Central memory CD8-positive, alpha-beta T cell (primary cell): ENCODE measurements around the gene MMP11.
A peak's percentile ranks its signal among the peaks of the same experiment; 100 is the strongest.

Experiments used
- ATAC-seq: fragments of 150-1000 bp; cut with Tn5 transposase; replicated peaks from 2 replicates; pipeline ENCODE4 v1.10.0; 2022; ENCODE audit warnings: mild to moderate bottlenecking, moderate FRiP score, moderate number of reproducible peaks; ENCODE audit not compliant: poor library complexity, severe bottlenecking; ENCODE audit errors: extremely low read depth
- DNase-seq, 2 donors: peaks; one replicate each; pipeline ENCODE4 v3.0.0; 2021; ENCODE audit warnings: low spot score in 2 of 2
- H3K27ac Mint-ChIP-seq: one replicate; pipeline ENCODE4 v1.8.0; 2022; ENCODE audit warnings: low read depth, mild to moderate bottlenecking, moderate library complexity, mixed read lengths
- H3K27me3 Mint-ChIP-seq: one replicate; pipeline ENCODE4 v1.8.0; 2022; ENCODE audit warnings: mixed read lengths
- H3K36me3 Mint-ChIP-seq: one replicate; pipeline ENCODE4 v1.8.0; 2022; ENCODE audit warnings: mild to moderate bottlenecking, moderate library complexity, mixed read lengths; ENCODE audit not compliant: insufficient read depth
- H3K4me1 Mint-ChIP-seq: one replicate; pipeline ENCODE4 v1.8.0; 2022; ENCODE audit warnings: mixed read lengths
- H3K4me3 Mint-ChIP-seq: one replicate; pipeline ENCODE4 v1.8.0; 2022; ENCODE audit warnings: mild to moderate bottlenecking, moderate library complexity, mixed read lengths
- H3K9me3 Mint-ChIP-seq: one replicate; pipeline ENCODE4 v1.8.0; 2022; ENCODE audit warnings: mixed read lengths

The MMP11 gene

GRCh38 chr22:23804781-23805291 lies 32.2 kb downstream of the MMP11 start:
- ATAC-seq = no peak
- Mint-ChIP-seq H3K27ac (peak overlapping the region; percentile 49), H3K27me3 (no peaks in the 10 kb centered on the region), H3K9me3 (no peaks in the 10 kb centered on the region), H3K4me1 (no peaks in the 10 kb centered on the region), H3K4me3 (no peak overlapping the region), H3K36me3 (peaks cover 50% of the 10 kb centered on the region)
- no peak for DNase-seq

- no peak for ATAC-seq
- Mint-ChIP-seq H3K4me1 (no peaks in the 10 kb centered on the region), H3K27ac (no peak overlapping the region), H3K9me3 (no peaks in the 10 kb centered on the region), H3K27me3 (no peaks in the 10 kb centered on the region), H3K36me3 (peaks cover 49% of the 10 kb centered on the region), H3K4me3 (no peak overlapping the region)
- DNase-seq = no peak
Measured at GRCh38 chr22:23806837-23807236, 34.2 kb downstream of the MMP11 start.

- Mint-ChIP-seq H3K9me3 (no peaks in the 10 kb centered on the region), H3K36me3 (peaks cover 32% of the 10 kb centered on the region), H3K4me3 (no peak overlapping the region), H3K27ac (no peak overlapping the region), H3K4me1 (peaks cover 5% of the 10 kb centered on the region), H3K27me3 (no peaks in the 10 kb centered on the region)
- no peak for DNase-seq
- ATAC-seq = no peak
Measured at GRCh38 chr22:23812378-23812777, 39.7 kb downstream of the MMP11 start.

DNA sequence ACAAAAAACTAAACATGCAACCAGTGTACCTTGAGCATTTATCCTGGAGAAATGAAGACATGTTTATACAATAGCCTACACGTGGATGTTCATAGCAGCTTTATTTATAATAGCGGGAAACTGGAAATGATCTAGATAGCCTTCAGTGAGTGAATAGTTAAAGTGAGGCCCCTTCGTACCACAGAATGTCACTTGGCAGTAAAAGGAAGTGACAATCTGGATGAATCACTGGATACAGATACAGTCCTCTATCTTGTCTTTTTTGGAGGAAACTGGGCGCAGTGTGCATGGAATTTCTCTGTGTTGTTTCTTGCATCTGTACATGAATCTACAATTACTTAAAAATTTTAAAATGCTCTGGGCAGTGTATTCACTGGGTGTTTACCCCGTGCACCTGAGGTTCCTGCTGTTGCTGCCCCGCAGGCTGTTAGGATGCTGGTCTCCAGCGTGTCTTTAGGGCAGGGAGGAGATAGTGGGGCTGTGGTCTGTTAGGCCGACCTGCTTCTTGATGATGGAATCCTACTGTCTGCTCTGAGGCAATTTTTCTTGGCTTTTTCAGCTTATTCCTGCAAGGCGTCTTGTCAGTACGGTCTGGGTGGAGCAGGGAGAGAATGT lies 43.0 kb downstream of the MMP11 start:
- H3K9me3 Mint-ChIP-seq = no peaks in the 10 kb centered on the region
- ATAC-seq = no peak
- DNase-seq = no peak
- H3K27me3 Mint-ChIP-seq = no peaks in the 10 kb centered on the region
- no peak overlapping the region for H3K27ac Mint-ChIP-seq
- peaks cover 5% of the 10 kb centered on the region for H3K4me1 Mint-ChIP-seq
- H3K4me3 Mint-ChIP-seq = no peak overlapping the region
- H3K36me3 Mint-ChIP-seq = peaks cover 36% of the 10 kb centered on the region

DNA sequence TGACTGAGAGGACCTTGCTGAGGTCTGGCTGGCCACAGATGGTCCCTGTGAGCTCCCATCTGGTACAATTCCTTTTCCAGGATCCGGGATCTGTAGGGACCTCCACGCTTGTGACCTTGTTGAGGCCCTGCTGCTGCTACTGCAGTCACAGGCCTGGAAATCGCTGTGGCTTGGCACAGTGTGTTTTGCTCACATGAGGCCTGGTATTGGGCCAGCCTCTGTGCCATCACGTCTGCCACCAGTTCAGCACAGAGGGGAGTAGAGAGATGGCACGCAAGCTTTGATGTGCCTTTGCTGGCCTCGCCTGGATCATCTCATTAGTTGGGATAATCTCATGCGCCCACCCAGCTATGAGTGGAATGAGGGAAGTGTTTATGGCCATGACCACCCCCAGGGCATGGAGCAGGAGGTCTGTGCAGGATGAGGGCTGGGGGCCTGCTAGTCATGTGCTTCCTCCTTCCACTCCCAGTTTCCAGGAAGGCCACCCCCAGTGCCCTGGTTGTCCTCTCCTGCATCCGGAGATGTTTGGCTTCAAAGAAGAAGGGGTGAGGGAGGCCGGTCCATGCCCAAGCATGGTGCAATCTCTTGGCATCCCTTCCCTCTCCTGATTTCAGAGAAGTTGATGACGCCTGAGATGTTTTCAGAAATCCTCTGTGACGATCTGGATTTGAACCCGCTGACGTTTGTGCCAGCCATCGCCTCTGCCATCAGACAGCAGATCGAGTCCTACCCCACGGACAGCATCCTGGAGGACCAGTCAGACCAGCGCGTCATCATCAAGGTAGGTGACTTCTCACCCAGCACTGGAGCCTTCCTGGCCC lies 43.7 kb downstream of the MMP11 start:
- Mint-ChIP-seq H3K9me3 (no peaks in the 10 kb centered on the region), H3K27ac (no peak overlapping the region), H3K4me1 (peaks cover 5% of the 10 kb centered on the region), H3K27me3 (no peaks in the 10 kb centered on the region), H3K4me3 (no peak overlapping the region), H3K36me3 (peaks cover 33% of the 10 kb centered on the region)
- DNase-seq (no peak), ATAC-seq (no peak)

- H3K36me3 Mint-ChIP-seq = peaks cover 32% of the 10 kb centered on the region
- H3K9me3 Mint-ChIP-seq = no peaks in the 10 kb centered on the region
- no peak for ATAC-seq
- H3K27ac Mint-ChIP-seq = no peak overlapping the region
- H3K27me3 Mint-ChIP-seq = no peaks in the 10 kb centered on the region
- peaks cover 5% of the 10 kb centered on the region for H3K4me1 Mint-ChIP-seq
- DNase-seq = no peak
- no peak overlapping the region for H3K4me3 Mint-ChIP-seq
Measured at GRCh38 chr22:23817146-23817545, 44.5 kb downstream of the MMP11 start.

- Mint-ChIP-seq H3K4me3 (no peak overlapping the region), H3K4me1 (peaks cover 6% of the 10 kb centered on the region), H3K27ac (no peak overlapping the region), H3K36me3 (peaks cover 33% of the 10 kb centered on the region), H3K9me3 (no peaks in the 10 kb centered on the region), H3K27me3 (no peaks in the 10 kb centered on the region)
- ATAC-seq (no peak), DNase-seq (no peak)
Measured at GRCh38 chr22:23818541-23818940, 45.9 kb downstream of the MMP11 start.

GRCh38 chr22:23820748-23821211 lies 48.1 kb downstream of the MMP11 start:
- no peak for DNase-seq
- peaks cover 42% of the 10 kb centered on the region for H3K36me3 Mint-ChIP-seq
- no peak overlapping the region for H3K27ac Mint-ChIP-seq
- H3K27me3 Mint-ChIP-seq = no peaks in the 10 kb centered on the region
- no peak overlapping the region for H3K4me3 Mint-ChIP-seq
- ATAC-seq = no peak
- no peaks in the 10 kb centered on the region for H3K9me3 Mint-ChIP-seq
- peaks cover 12% of the 10 kb centered on the region for H3K4me1 Mint-ChIP-seq

- Mint-ChIP-seq H3K4me1 (peaks cover 9% of the 10 kb centered on the region), H3K36me3 (peaks cover 46% of the 10 kb centered on the region), H3K4me3 (no peak overlapping the region), H3K9me3 (no peaks in the 10 kb centered on the region), H3K27me3 (no peaks in the 10 kb centered on the region), H3K27ac (peak overlapping the region; percentile 53)
- ATAC-seq (no peak), DNase-seq (no peak)
Measured at GRCh38 chr22:23822101-23822671, 49.5 kb downstream of the MMP11 start.

- Mint-ChIP-seq H3K36me3 (peaks cover 47% of the 10 kb centered on the region), H3K4me1 (peaks cover 6% of the 10 kb centered on the region), H3K9me3 (no peaks in the 10 kb centered on the region), H3K27me3 (no peaks in the 10 kb centered on the region), H3K4me3 (no peak overlapping the region), H3K27ac (peak overlapping the region; percentile 53)
- ATAC-seq = no peak
- no peak for DNase-seq
Measured at GRCh38 chr22:23823331-23823791, 50.7 kb downstream of the MMP11 start.

GRCh38 chr22:23824476-23825245 lies 52.0 kb downstream of the MMP11 start:
- H3K36me3 Mint-ChIP-seq = peaks cover 44% of the 10 kb centered on the region
- ATAC-seq = no peak
- no peaks in the 10 kb centered on the region for H3K27me3 Mint-ChIP-seq
- H3K9me3 Mint-ChIP-seq = no peaks in the 10 kb centered on the region
- no peak overlapping the region for H3K4me3 Mint-ChIP-seq
- DNase-seq = no peak
- peaks cover 15% of the 10 kb centered on the region for H3K4me1 Mint-ChIP-seq
- no peak overlapping the region for H3K27ac Mint-ChIP-seq

- no peaks in the 10 kb centered on the region for H3K9me3 Mint-ChIP-seq
- H3K36me3 Mint-ChIP-seq = peaks cover 49% of the 10 kb centered on the region
- DNase-seq (no peak), ATAC-seq (no peak)
- no peak overlapping the region for H3K4me3 Mint-ChIP-seq
- peaks cover 20% of the 10 kb centered on the region for H3K4me1 Mint-ChIP-seq
- no peak overlapping the region for H3K27ac Mint-ChIP-seq
- no peaks in the 10 kb centered on the region for H3K27me3 Mint-ChIP-seq
Measured at GRCh38 chr22:23825246-23825905, 52.7 kb downstream of the MMP11 start.
